HG02973 (cell line): ENCODE data around the gene GLE1.
"Not testable (repeated sequence)": the region's sequence is repeated elsewhere in the genome, so short reads cannot be mapped to it uniquely, and the experiment has no call there.

Experiments used
- ATAC-seq: cut with Tn5 transposase; IDR thresholded peaks from one replicate; pipeline ENCODE4 v1.9.1; 2021; ENCODE audit warnings: moderate library complexity; ENCODE audit not compliant: unreplicated experiment

The GLE1 gene

GRCh38 chr9:128551657-128552152, 47.2 kb downstream of the GLE1 start:
- ATAC-seq: no peak

GRCh38 chr9:128552153-128552743, 47.7 kb downstream of the GLE1 start, which contains the start of gene SPTAN1:
SPTAN1 (plus strand) TSS chr9:128552587; CDS start chr9:128566741, 14,154 bp downstream.
- ATAC-seq: peak; percentile 65

- peak; percentile 32 for ATAC-seq
Observed at GRCh38 chr9:128552744-128553440, 48.4 kb downstream of the GLE1 start.

GRCh38 chr9:128553728-128554127, 49.2 kb downstream of the GLE1 start:
- ATAC-seq: no peak

- ATAC-seq: no peak
Observed at GRCh38 chr9:128554155-128554862, 49.8 kb downstream of the GLE1 start.

- no peak for ATAC-seq
Observed at GRCh38 chr9:128555180-128555721, 50.7 kb downstream of the GLE1 start.

GRCh38 chr9:128556276-128556675, 51.8 kb downstream of the GLE1 start:
- ATAC-seq: no peak

- ATAC-seq: no peak
Observed at GRCh38 chr9:128556926-128557634, 52.6 kb downstream of the GLE1 start.

- ATAC-seq: peak; percentile 53
Observed at GRCh38 chr9:128558431-128559310, 54.2 kb downstream of the GLE1 start.

- ATAC-seq: no peak
Observed at GRCh38 chr9:128565578-128565977, 61.1 kb downstream of the GLE1 start.

- ATAC-seq: no peak
Observed at GRCh38 chr9:128568470-128569078, 64.1 kb downstream of the GLE1 start.

GRCh38 chr9:128575469-128575868, 71.0 kb downstream of the GLE1 start:
- ATAC-seq: no peak

GRCh38 chr9:128575916-128576315, 71.4 kb downstream of the GLE1 start:
- no peak for ATAC-seq

GRCh38 chr9:128577206-128577605, 72.7 kb downstream of the GLE1 start:
- ATAC-seq: no peak

- no peak for ATAC-seq
Observed at GRCh38 chr9:128579194-128579593, 74.7 kb downstream of the GLE1 start.

GRCh38 chr9:128580731-128581130, 76.2 kb downstream of the GLE1 start:
- no peak for ATAC-seq

GRCh38 chr9:128585155-128585554, 80.6 kb downstream of the GLE1 start:
- not testable (repeated sequence) for ATAC-seq

- not testable (repeated sequence) for ATAC-seq
Observed at GRCh38 chr9:128586934-128587333, 82.4 kb downstream of the GLE1 start.

- no peak for ATAC-seq
Observed at GRCh38 chr9:128587453-128587852, 82.9 kb downstream of the GLE1 start.
